Fibroblast of mammary gland (primary cell): ENCODE results near the gene APC.

Source experiments
- DNase-seq: peaks from one replicate; pipeline ENCODE4 v3.0.0-alpha.2; 2010; ENCODE audit warnings: low read depth
- H3K4me3 ChIP-seq: 2 replicates; pipeline ENCODE4 v1.5.1; 2011; ENCODE audit warnings: low read depth, mild to moderate bottlenecking, low read length, moderate library complexity; ENCODE audit not compliant: control insufficient read depth
- TF ChIP-seq, protein P1 (sequence below): conservative IDR thresholded peaks from 2 replicates; pipeline ENCODE4 v1.5.1; 2011; ENCODE audit warnings: low read depth, low read length, inconsistent platforms; ENCODE audit not compliant: control insufficient read depth, insufficient read depth

APC gene

DNA sequence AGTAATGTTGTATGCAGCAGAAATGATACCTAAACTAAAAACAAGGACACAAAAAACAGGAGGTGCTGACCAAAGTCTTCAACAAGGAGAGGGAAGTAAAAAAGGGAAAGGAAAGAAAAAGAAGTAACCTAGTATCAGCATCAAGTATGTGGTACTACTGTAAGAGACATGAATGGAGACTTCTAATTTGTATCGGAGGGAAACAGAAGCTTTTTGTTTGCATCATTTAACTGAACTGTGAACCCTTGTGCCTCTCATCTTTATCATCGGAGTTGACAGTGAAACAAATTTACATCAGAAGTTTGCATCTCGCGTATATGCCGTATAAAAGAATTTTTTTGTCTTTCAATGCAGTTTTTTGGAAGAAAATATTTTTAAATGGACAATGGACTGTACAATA is 129.7 kb downstream of the APC start:
- TF ChIP-seq, protein P1, sequence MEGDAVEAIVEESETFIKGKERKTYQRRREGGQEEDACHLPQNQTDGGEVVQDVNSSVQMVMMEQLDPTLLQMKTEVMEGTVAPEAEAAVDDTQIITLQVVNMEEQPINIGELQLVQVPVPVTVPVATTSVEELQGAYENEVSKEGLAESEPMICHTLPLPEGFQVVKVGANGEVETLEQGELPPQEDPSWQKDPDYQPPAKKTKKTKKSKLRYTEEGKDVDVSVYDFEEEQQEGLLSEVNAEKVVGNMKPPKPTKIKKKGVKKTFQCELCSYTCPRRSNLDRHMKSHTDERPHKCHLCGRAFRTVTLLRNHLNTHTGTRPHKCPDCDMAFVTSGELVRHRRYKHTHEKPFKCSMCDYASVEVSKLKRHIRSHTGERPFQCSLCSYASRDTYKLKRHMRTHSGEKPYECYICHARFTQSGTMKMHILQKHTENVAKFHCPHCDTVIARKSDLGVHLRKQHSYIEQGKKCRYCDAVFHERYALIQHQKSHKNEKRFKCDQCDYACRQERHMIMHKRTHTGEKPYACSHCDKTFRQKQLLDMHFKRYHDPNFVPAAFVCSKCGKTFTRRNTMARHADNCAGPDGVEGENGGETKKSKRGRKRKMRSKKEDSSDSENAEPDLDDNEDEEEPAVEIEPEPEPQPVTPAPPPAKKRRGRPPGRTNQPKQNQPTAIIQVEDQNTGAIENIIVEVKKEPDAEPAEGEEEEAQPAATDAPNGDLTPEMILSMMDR: no peak
- H3K4me3 ChIP-seq: no peak overlapping the region
- no peak for DNase-seq

DNA sequence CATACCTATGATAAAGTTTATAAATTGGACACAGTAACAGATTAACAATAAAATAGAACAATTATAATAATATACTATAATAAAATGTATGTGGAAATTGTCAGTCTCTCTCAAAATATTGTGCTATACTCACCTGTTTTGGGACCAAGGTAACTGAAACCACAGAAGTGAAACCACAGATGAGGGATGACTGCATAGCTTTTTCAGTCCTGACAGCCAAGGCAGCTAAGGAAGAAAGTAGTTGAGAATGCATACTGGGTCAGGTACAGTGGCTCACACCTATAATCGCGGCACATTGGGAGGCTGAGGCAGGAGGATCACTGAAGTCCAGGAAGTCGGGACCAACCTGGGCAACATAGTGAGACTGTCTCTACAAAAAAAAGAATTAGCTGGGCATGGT is 132.3 kb downstream of the APC start:
- no peak overlapping the region for H3K4me3 ChIP-seq
- TF ChIP-seq, protein P1: no peak
- no peak for DNase-seq

DNA sequence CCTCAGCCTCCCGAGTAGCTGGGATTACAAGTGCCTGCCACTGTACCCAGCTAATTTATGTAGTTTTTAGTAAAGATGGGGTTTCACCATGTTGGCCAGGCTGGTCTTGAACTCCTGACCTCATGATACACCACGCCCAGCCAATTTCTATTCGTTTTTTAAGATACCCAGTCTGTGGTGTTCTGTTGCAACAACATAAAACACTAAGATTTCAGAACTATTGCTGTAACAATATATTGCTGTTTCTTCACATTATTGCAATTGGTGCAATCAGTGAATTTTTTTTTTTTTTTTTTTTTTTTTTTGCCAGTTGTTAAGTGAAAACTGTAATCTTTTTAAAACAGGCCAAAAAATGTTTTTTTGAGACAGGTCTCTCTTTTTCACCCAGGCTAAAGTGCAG is 133.3 kb downstream of the APC start:
- no peak overlapping the region for H3K4me3 ChIP-seq
- TF ChIP-seq, protein P1: no peak
- no peak for DNase-seq

DNA sequence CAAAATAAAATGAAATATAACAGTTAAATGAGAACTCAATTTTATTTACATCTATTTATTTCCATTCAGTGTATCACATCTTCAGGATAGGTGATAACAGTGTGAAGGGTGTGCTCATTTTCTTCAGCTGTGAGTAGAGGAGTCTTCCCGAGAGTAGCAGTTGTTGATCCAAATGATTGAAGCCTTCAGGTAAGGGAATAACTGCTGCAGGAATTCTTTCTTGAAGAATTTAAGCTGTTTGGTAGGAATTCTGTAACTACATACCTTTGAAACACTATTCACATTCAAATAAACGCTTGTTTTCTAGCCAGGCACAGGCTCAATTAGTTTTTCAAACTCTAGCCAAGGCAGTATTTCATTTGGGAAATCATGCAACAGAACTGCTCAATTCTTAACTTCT is 138.7 kb downstream of the APC start:
- TF ChIP-seq, protein P1: no peak
- DNase-seq: no peak

DNA sequence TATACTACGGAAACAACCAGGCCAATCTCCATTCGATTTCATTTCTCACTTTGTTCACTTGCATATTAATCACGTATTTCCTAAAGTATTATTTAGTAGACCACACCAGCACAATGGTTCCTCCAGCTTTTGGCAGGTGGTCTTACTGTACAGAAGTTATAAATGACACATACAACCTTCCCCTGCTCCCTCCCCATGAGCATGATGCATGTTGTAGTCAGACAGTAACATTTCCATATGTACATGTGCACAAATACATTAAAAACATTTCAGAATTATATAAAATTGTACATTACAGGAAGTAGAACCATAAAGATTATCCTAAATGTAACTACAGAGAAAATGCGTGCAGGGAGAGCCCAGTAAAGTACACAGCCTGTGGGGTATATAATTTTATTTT is 140.4 kb downstream of the APC start:
- TF ChIP-seq, protein P1: no peak
- no peak overlapping the region for H3K4me3 ChIP-seq
- DNase-seq: no peak

More for the DNA sequence above, 138.7 kb downstream of the APC start:
- no peak overlapping the region for H3K4me3 ChIP-seq

DNA sequence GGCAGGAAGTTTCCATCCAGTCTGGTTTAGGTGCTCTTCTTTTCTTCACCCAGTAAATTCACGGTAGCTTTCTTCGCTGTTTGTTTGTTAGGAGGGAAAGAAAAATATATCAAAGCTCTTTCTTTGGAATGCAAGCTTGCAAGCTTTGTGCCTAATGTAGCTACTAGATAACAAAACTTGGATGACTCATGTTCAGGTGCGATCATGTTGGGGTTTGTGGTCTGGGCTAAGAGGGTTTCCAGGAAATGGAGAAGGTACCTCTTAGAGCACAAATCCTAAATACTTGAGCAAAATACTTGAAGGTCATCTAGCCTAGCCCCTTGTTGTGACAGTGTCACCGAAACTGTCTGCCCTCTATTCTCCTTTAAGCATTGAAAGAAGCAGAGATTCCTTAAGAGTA is 141.1 kb downstream of the APC start:
- DNase-seq: no peak
- TF ChIP-seq, protein P1: no peak

DNA sequence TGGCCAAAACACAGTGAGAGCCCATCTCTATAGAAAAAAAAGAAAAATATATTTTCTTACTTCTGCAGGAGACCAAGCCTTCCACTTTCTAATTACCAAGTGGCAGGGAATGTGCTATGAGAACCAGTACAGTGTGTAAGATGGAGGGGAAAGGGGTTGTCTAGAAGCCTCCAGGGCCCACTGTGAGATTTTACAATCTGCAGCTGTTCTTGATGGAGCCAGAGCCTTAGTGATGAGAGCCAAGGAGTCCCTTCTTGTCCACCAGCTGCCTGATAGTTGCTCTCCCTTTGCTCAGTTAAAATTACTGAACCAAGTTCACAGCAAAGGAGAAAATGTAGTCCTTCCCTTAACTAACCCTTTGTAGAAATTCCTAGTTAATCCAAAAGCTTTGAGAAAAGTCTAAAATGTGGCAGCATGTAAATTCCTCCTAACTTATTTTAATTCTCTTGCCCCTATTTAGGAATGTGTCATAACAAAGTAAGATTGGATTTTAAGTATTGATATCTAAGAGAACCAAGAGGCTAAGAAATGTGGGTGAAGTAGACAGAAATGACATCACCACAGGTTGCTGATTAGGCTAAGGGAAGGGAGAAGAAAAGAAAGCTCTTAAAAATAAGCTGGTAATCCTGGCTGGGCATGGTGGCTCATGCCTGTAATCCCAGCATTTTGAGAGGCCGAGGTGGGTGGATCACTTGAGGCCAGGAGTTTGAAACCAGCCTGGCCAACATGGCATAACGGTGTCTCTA is 142.7 kb downstream of the APC start:
- no peak for DNase-seq
- no peak overlapping the region for H3K4me3 ChIP-seq
- TF ChIP-seq, protein P1: no peak

More for the DNA sequence above, 141.1 kb downstream of the APC start:
- H3K4me3 ChIP-seq: no peak overlapping the region
